OCI-LY1 (cell line): ENCODE measurements around the gene CCNJL.

Experiments
- EZH2 ChIP-seq: fragments of 200-600 bp; sonication (generic), shearing (Covaris generic); IDR thresholded peaks from 2 replicates; pipeline ENCODE4 v1.8.0; 2017; ENCODE audit warnings: borderline replicate concordance, mixed run types, mild to moderate bottlenecking, antibody characterized with exemption, low read length, moderate library complexity, mixed read lengths
- TF ChIP-seq, protein P1 (sequence below): fragments of 200-600 bp; sonication (generic), shearing (Covaris generic); IDR thresholded peaks from 2 replicates; pipeline ENCODE4 v1.5.1; 2017; ENCODE audit warnings: mild to moderate bottlenecking, antibody characterized with exemption, low read length, moderate library complexity, mixed read lengths

DNA sequence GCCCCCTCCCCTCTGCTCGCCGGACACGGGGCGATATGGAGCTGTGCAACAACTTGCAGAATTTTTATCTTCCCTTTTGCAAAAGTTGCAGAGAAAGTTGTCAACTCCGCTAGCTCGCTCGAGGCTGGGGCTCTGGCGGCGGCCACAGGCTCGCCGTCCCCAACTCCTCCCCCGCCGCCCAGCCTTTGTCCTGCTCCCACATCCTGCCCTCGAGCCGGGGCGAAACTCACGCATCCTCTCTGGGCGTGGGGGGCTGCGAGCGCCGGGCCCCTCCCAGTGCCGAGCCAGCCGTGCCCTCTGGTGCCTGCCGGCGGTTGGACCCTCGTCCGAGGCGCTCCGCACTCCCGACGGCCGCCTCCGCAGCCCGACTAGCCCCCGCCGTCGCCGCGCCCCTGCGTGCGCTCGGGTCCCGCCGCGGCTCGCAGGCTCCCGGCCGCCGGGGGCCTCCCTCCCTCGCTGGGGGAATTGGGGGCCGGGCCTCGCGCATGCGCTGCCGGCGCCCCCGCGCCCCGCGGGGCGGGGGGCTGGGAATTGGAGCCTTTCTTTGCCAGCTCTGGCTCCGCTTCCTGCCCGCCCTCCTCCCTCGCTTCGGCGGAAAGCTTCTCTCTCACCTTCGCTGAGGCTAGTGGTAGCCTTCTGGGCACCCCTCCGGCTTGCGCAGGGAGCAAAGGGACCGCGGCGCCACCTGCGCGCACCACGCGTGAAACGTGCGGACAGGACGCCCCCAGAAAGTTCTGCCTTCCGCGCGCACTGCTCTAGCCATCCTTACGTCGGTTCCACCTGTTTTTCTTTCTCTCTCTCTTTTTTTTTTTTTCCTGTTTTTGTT is at the start of gene CCNJL:
- TF ChIP-seq, protein P1, sequence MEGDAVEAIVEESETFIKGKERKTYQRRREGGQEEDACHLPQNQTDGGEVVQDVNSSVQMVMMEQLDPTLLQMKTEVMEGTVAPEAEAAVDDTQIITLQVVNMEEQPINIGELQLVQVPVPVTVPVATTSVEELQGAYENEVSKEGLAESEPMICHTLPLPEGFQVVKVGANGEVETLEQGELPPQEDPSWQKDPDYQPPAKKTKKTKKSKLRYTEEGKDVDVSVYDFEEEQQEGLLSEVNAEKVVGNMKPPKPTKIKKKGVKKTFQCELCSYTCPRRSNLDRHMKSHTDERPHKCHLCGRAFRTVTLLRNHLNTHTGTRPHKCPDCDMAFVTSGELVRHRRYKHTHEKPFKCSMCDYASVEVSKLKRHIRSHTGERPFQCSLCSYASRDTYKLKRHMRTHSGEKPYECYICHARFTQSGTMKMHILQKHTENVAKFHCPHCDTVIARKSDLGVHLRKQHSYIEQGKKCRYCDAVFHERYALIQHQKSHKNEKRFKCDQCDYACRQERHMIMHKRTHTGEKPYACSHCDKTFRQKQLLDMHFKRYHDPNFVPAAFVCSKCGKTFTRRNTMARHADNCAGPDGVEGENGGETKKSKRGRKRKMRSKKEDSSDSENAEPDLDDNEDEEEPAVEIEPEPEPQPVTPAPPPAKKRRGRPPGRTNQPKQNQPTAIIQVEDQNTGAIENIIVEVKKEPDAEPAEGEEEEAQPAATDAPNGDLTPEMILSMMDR, result no peak
- no peak for TF ChIP-seq EZH2
